MCF 10A (cell line): Measurements from ENCODE around the gene SLC9A5. TPM values are rescaled to one million over a fixed set of nuclear protein-coding genes. Genes with fewer than 3 reads are reported as not detected.
A peak's percentile ranks its signal among the peaks of the same experiment; 100 is the strongest.

ENCODE experiments used
- BruUV-seq: library from RNA; stranded (reverse); fragments of 400-500 nt; replicated peaks from 2 replicates; lab custom pipeline; 2021; lab: Mats Ljungman, UMichigan
- CTCF ChIA-PET: fragments of 300-600 bp; sonication (Branson Sonifier 250); formaldehyde crosslinking; extraction: SDS; loops from one replicate; lab custom pipeline; 2021; ENCODE audit warnings: antibody characterized with exemption, inconsistent platforms; lab: Yijun Ruan, JAX
- POLR2A ChIA-PET: fragments of 300-600, 350-650 bp; sonication (Branson Sonifier 250); formaldehyde crosslinking; extraction: SDS; loops from one replicate; lab custom pipeline; 2020; ENCODE audit warnings: antibody characterized with exemption, inconsistent platforms; lab: Yijun Ruan, JAX
- DNase-seq: peaks from one replicate; pipeline ENCODE4 v3.0.0-alpha.2; 2018; ENCODE audit not compliant: unreplicated experiment
- H3K27ac Mint-ChIP-seq: one replicate; pipeline ENCODE4 v1.8.0; 2022; ENCODE audit warnings: mild to moderate bottlenecking, low read depth, mixed read lengths; ENCODE audit not compliant: unreplicated experiment
- H3K27me3 Mint-ChIP-seq: one replicate; pipeline ENCODE4 v1.8.0; 2022; ENCODE audit warnings: mixed read lengths; ENCODE audit not compliant: insufficient read depth, unreplicated experiment
- H3K36me3 Mint-ChIP-seq: one replicate; pipeline ENCODE4 v1.8.0; 2022; ENCODE audit warnings: mild to moderate bottlenecking, moderate library complexity, mixed read lengths; ENCODE audit not compliant: insufficient read depth, unreplicated experiment
- H3K4me1 Mint-ChIP-seq: one replicate; pipeline ENCODE4 v1.8.0; 2022; ENCODE audit warnings: mixed read lengths; ENCODE audit not compliant: insufficient read depth, unreplicated experiment
- H3K4me3 Mint-ChIP-seq: one replicate; pipeline ENCODE4 v1.8.0; 2022; ENCODE audit warnings: mild to moderate bottlenecking, moderate library complexity, mixed read lengths; ENCODE audit not compliant: unreplicated experiment
- H3K9me3 Mint-ChIP-seq: one replicate; pipeline ENCODE4 v1.8.0; 2022; ENCODE audit warnings: mixed read lengths; ENCODE audit not compliant: unreplicated experiment
- intact Hi-C: fragments of 100-400 bp; cut with micrococcal nuclease; formaldehyde crosslinking; loops from 2 replicates; pipeline ENCODE4 v1.14.1; 2022
- total RNA-seq: library from RNA; stranded (reverse); gene quantifications from 2 replicates; pipeline ENCODE4 v1.2.3, GENCODE V29; 2022
- TF ChIP-seq, protein P1 (sequence below): fragments of 200-600 bp; IDR thresholded peaks from one replicate; pipeline ENCODE4 v1.8.0; 2022; ENCODE audit warnings: antibody characterized with exemption, mild to moderate bottlenecking; ENCODE audit not compliant: unreplicated experiment

The SLC9A5 gene
- total RNA-seq, 1 experiment from 2014 or later, result 0.40 TPM

DNA sequence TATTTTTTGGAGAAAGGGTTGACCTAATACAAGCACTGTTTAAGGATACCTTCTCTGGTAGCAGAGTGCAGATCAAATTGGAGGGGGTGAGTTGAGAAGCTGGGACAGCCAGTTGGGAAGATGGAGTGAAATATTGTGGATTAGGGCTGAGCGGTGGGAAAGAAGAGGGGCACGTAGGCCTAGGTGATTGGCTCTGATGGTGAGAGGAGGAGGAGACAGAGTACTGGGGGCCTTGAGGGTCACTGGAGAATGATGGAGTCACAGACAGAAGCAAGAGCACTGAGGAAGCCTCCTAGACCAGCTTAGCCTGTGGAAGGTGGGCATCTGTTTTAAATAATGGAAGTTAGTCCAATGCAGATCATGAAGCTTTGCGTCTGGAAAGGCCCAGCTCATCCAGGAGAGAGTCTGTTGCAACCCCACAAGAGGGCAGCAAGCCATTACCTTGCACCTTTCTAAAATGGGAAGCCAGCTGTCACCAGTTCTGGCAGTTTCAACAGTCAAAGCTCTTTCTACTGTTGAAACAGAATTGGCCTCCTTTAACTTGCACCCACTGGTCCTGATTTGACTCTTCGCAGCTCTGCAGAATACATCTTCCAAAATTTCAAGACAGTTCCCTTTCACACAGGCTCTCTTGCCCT, 11.8 kb downstream of the SLC9A5 start:
- ChIA-PET CTCF (interaction anchor here (0.6 to 2.8 kb wide), 62 partner anchors 9 to 491 kb away, joined by 3 to 37 read pairs (median 4); partner anchors contain the start of genes FHOD1, HSD11B2, SLC9A5 and ZDHHC1), POLR2A (interaction anchor here (0.8 to 1.6 kb wide), 7 partner anchors 13 to 260 kb away, joined by 3 to 7 read pairs (median 3); no protein-coding TSS in a partner anchor)
- Mint-ChIP-seq H3K27me3 (peaks cover 19% of the 10 kb centered on the region), H3K4me3 (no peak overlapping the region), H3K9me3 (no peaks in the 10 kb centered on the region), H3K36me3 (no peaks in the 10 kb centered on the region), H3K4me1 (no peaks in the 10 kb centered on the region), H3K27ac (no peak overlapping the region)
- intact Hi-C loops, result loop anchor here (1.0 to 2.0 kb wide), 4 partner anchors 25 to 204 kb away; partner anchors contain the start of gene ZDHHC1
- BruUV-seq, result no TSS peak
- DNase-seq, result peak; percentile 67
- TF ChIP-seq, protein P1, sequence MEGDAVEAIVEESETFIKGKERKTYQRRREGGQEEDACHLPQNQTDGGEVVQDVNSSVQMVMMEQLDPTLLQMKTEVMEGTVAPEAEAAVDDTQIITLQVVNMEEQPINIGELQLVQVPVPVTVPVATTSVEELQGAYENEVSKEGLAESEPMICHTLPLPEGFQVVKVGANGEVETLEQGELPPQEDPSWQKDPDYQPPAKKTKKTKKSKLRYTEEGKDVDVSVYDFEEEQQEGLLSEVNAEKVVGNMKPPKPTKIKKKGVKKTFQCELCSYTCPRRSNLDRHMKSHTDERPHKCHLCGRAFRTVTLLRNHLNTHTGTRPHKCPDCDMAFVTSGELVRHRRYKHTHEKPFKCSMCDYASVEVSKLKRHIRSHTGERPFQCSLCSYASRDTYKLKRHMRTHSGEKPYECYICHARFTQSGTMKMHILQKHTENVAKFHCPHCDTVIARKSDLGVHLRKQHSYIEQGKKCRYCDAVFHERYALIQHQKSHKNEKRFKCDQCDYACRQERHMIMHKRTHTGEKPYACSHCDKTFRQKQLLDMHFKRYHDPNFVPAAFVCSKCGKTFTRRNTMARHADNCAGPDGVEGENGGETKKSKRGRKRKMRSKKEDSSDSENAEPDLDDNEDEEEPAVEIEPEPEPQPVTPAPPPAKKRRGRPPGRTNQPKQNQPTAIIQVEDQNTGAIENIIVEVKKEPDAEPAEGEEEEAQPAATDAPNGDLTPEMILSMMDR, result peak; percentile 69

DNA sequence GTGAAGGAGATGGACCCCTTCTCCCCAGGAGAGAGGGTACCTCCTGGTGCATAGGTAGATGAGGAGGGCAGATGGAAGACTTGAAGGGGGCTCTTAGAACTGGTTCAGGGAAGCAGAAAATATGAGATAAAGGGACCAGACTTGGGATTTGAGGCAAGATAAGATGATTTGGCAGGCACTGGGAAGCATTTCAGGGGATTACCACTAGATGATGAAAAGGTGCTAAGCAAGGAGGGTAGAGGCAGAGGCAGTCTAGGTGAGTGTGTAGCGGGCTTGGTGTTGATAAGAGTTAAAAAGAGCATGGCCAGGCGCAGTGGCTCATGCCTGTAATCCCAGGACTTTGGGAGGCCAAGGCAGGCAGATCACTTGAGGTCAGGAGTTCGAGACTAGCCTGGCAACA, 14.4 kb downstream of the SLC9A5 start:
- no peaks in the 10 kb centered on the region for H3K9me3 Mint-ChIP-seq
- no peak overlapping the region for H3K4me3 Mint-ChIP-seq
- no peaks in the 10 kb centered on the region for H3K36me3 Mint-ChIP-seq
- peaks cover 19% of the 10 kb centered on the region for H3K27me3 Mint-ChIP-seq
- no peak overlapping the region for H3K27ac Mint-ChIP-seq
- CTCF ChIA-PET, result interaction anchor here (0.7 kb wide), 1 partner anchor 203 kb away, joined by 3 read pairs; no protein-coding TSS in a partner anchor
- no peaks in the 10 kb centered on the region for H3K4me1 Mint-ChIP-seq
- TF ChIP-seq, protein P1, result no peak
- no TSS peak for BruUV-seq
- intact Hi-C loops, result no loop called here
- POLR2A ChIA-PET, result interaction anchor here (0.7 kb wide), 1 partner anchor 16 kb away, joined by 3 read pairs; the partner anchor contains the start of gene FHOD1
- no peak for DNase-seq

DNA sequence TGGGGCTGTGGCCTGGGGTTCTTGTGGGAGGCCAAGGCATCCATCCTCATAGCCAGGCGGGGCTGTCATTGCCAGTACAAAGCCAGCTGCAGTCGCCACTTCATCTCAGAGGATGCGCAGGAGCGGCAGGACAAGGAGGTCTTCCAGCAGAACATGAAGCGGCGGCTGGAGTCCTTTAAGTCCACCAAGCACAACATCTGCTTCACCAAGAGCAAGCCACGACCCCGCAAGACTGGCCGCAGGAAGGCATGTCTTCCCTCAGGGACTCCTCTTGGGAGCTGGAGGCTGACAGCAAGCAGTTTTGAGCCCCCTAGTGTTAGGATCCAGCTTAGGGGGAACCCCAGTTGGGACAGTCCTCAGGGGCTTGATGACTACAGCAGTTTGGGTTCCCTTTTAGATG, 15.5 kb downstream of the SLC9A5 start:
- Mint-ChIP-seq H3K36me3 (no peaks in the 10 kb centered on the region), H3K9me3 (no peaks in the 10 kb centered on the region), H3K27me3 (peaks cover 19% of the 10 kb centered on the region), H3K27ac (no peak overlapping the region), H3K4me1 (no peaks in the 10 kb centered on the region), H3K4me3 (no peak overlapping the region)
- ChIA-PET CTCF (interaction anchor here (0.6 to 1.3 kb wide), 5 partner anchors 13 to 186 kb away, joined by 3 to 7 read pairs (median 3); no protein-coding TSS in a partner anchor), POLR2A (interaction anchor here (0.7 to 1.2 kb wide), 2 partner anchors 19 to 65 kb away, joined by 3 to 5 read pairs; no protein-coding TSS in a partner anchor)
- no TSS peak for BruUV-seq
- TF ChIP-seq, protein P1, result no peak
- intact Hi-C loops, result no loop called here
- DNase-seq, result no peak

DNA sequence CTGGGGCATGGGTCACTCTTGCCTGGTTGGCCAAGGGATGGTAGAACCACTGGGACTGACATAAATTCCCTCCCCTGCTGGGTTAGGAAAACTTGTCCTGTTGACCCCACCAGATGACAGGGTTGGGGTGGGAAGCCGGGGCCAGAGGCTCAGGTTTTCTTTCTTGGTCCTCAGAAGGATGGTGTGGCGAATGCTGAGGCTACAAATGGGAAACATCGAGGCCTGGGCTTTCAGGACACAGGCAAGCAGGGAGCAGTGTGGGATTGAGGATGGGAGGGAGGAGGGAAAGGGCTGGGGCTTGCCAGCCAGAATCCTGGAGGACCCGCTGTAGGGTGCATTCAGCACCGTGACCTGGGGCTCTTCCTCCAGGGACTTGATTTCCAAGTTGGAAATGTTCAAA, 16.1 kb downstream of the SLC9A5 start:
- TF ChIP-seq, protein P1, result no peak
- BruUV-seq, result no TSS peak
- ChIA-PET CTCF (interaction anchor here (1.3 kb wide), 1 partner anchor 20 kb away, joined by 7 read pairs; no protein-coding TSS in a partner anchor), POLR2A (interaction anchor here (1.2 kb wide), 1 partner anchor 12 kb away, joined by 4 read pairs; no protein-coding TSS in a partner anchor)
- intact Hi-C loops, result no loop called here
- H3K4me1 Mint-ChIP-seq, result no peaks in the 10 kb centered on the region
- H3K27me3 Mint-ChIP-seq, result peaks cover 19% of the 10 kb centered on the region
- no peaks in the 10 kb centered on the region for H3K9me3 Mint-ChIP-seq
- H3K27ac Mint-ChIP-seq, result no peak overlapping the region
- DNase-seq, result no peak
- H3K4me3 Mint-ChIP-seq, result no peak overlapping the region
- H3K36me3 Mint-ChIP-seq, result no peaks in the 10 kb centered on the region
